Calu3 (cell line): Measurements from ENCODE around the gene RCC1. TPM values are rescaled to one million over a fixed set of nuclear protein-coding genes. Genes with fewer than 3 reads are reported as not detected.
"Not testable (repeated sequence)": the region's sequence is repeated elsewhere in the genome, so short reads cannot be mapped to it uniquely, and the experiment has no call there.

ENCODE experiments used
- BruUV-seq: library from RNA; stranded (reverse); fragments of 400-500 nt; replicated peaks from 2 replicates; lab custom pipeline; 2021; lab: Mats Ljungman, UMichigan
- CTCF ChIA-PET: fragments of 300-600 bp; sonication (Branson Sonifier 250); formaldehyde crosslinking; loops from one replicate; lab custom pipeline; 2022; ENCODE audit warnings: antibody characterized with exemption; lab: Charles Lee
- DNase-seq: peaks from one replicate; pipeline ENCODE4 v3.0.0; 2022
- H3K27ac Mint-ChIP-seq: one replicate; pipeline ENCODE4 v1.8.0; 2022; ENCODE audit warnings: mixed read lengths; ENCODE audit not compliant: unreplicated experiment
- H3K27me3 Mint-ChIP-seq: one replicate; pipeline ENCODE4 v1.8.0; 2022; ENCODE audit warnings: mixed read lengths; ENCODE audit not compliant: unreplicated experiment
- H3K36me3 Mint-ChIP-seq: one replicate; pipeline ENCODE4 v1.8.0; 2022; ENCODE audit warnings: mild to moderate bottlenecking, moderate library complexity, mixed read lengths; ENCODE audit not compliant: insufficient read depth, unreplicated experiment
- H3K4me1 Mint-ChIP-seq: one replicate; pipeline ENCODE4 v1.8.0; 2022; ENCODE audit warnings: mild to moderate bottlenecking, low read depth, mixed read lengths; ENCODE audit not compliant: unreplicated experiment
- H3K4me3 Mint-ChIP-seq: one replicate; pipeline ENCODE4 v1.8.0; 2022; ENCODE audit warnings: mild to moderate bottlenecking, low read depth, moderate library complexity, mixed read lengths; ENCODE audit not compliant: unreplicated experiment
- H3K9me3 Mint-ChIP-seq: one replicate; pipeline ENCODE4 v1.8.0; 2022; ENCODE audit warnings: low read depth, mixed read lengths; ENCODE audit not compliant: unreplicated experiment
- intact Hi-C: fragments of 100-400 bp; cut with micrococcal nuclease; formaldehyde crosslinking; loops from one replicate; pipeline ENCODE4 v1.10.0; 2022; ENCODE audit not compliant: unreplicated experiment
- total RNA-seq: library from RNA; stranded (reverse); gene quantifications from 2 replicates; pipeline ENCODE4 v1.2.3, GENCODE V29; 2022
- TF ChIP-seq, protein P1 (sequence below): fragments of 200-600 bp; IDR thresholded peaks from one replicate; pipeline ENCODE4 v1.8.0; 2022; ENCODE audit warnings: antibody characterized with exemption; ENCODE audit not compliant: unreplicated experiment

RCC1 gene
- total RNA-seq, 1 experiment from 2014 or later, result 95.9 TPM

- intact Hi-C loops, result no loop called here
- DNase-seq, result no peak
Measured at GRCh38 chr1:28540651-28541050, 34.8 kb downstream of the RCC1 start.

GRCh38 chr1:28541414-28542015 is 35.7 kb downstream of the RCC1 start:
- H3K4me1 Mint-ChIP-seq, H3K27me3 Mint-ChIP-seq, H3K4me3 Mint-ChIP-seq, H3K9me3 Mint-ChIP-seq, H3K27ac Mint-ChIP-seq, DNase-seq, CTCF ChIA-PET, BruUV-seq, intact Hi-C loops: not testable (repeated sequence)
- peaks cover 31% of the 10 kb centered on the region for H3K36me3 Mint-ChIP-seq

More at GRCh38 chr1:28540651-28541050, 34.8 kb downstream of the RCC1 start:
- TF ChIP-seq, protein P1, sequence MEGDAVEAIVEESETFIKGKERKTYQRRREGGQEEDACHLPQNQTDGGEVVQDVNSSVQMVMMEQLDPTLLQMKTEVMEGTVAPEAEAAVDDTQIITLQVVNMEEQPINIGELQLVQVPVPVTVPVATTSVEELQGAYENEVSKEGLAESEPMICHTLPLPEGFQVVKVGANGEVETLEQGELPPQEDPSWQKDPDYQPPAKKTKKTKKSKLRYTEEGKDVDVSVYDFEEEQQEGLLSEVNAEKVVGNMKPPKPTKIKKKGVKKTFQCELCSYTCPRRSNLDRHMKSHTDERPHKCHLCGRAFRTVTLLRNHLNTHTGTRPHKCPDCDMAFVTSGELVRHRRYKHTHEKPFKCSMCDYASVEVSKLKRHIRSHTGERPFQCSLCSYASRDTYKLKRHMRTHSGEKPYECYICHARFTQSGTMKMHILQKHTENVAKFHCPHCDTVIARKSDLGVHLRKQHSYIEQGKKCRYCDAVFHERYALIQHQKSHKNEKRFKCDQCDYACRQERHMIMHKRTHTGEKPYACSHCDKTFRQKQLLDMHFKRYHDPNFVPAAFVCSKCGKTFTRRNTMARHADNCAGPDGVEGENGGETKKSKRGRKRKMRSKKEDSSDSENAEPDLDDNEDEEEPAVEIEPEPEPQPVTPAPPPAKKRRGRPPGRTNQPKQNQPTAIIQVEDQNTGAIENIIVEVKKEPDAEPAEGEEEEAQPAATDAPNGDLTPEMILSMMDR, result no peak
- H3K36me3 Mint-ChIP-seq, result peaks cover 36% of the 10 kb centered on the region
- H3K4me1 Mint-ChIP-seq, result no peaks in the 10 kb centered on the region
- H3K4me3 Mint-ChIP-seq, result no peak overlapping the region
- no peaks in the 10 kb centered on the region for H3K27me3 Mint-ChIP-seq
- H3K27ac Mint-ChIP-seq, result no peak overlapping the region
- CTCF ChIA-PET, result no interaction called here
- BruUV-seq, result no TSS peak
- no peaks in the 10 kb centered on the region for H3K9me3 Mint-ChIP-seq

- H3K27me3 Mint-ChIP-seq, result no peaks in the 10 kb centered on the region
- intact Hi-C loops, result no loop called here
- no peak for DNase-seq
- TF ChIP-seq, protein P1, result no peak
- BruUV-seq, result no TSS peak
- no peak overlapping the region for H3K27ac Mint-ChIP-seq
- H3K4me3 Mint-ChIP-seq, result no peak overlapping the region
- CTCF ChIA-PET, result no interaction called here
- no peaks in the 10 kb centered on the region for H3K4me1 Mint-ChIP-seq
- peaks cover 6% of the 10 kb centered on the region for H3K36me3 Mint-ChIP-seq
- no peaks in the 10 kb centered on the region for H3K9me3 Mint-ChIP-seq
Measured at GRCh38 chr1:28545246-28545628, 39.4 kb downstream of the RCC1 start.

DNA sequence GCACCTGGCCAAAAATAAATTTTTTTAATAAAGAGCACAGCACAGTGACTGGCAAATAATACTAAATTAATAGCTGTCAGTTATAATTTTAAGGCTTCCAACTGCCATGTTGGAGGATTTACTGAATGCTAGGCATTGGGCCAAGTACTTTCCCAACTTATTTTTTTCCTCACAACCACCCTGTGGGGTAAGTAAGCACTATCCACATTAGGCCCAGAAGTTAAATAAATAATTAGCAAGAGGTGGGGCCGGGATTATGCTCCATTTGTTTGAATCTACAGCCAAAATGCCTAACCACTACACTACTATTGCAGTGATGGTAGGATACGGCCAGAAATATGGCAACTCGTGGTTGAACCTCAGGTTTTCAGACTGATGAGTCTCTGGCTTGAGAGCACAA is 42.5 kb downstream of the RCC1 start:
- intact Hi-C loops, result no loop called here
- CTCF ChIA-PET, result no interaction called here
- Mint-ChIP-seq H3K4me3 (no peak overlapping the region), H3K9me3 (no peaks in the 10 kb centered on the region), H3K4me1 (no peaks in the 10 kb centered on the region), H3K27ac (no peak overlapping the region), H3K36me3 (peaks cover 11% of the 10 kb centered on the region), H3K27me3 (no peaks in the 10 kb centered on the region)
- BruUV-seq, result no TSS peak
- TF ChIP-seq, protein P1, result no peak
- DNase-seq, result no peak

- H3K27ac Mint-ChIP-seq, result no peak overlapping the region
- TF ChIP-seq, protein P1, result no peak
- no peak for DNase-seq
- no peaks in the 10 kb centered on the region for H3K4me1 Mint-ChIP-seq
- intact Hi-C loops, result no loop called here
- H3K27me3 Mint-ChIP-seq, result no peaks in the 10 kb centered on the region
- CTCF ChIA-PET, result interaction anchor here (0.6 kb wide), 2 partner anchors 8 to 49 kb away, joined by 3 to 4 read pairs; no protein-coding TSS in a partner anchor
- peaks cover 33% of the 10 kb centered on the region for H3K36me3 Mint-ChIP-seq
- no peaks in the 10 kb centered on the region for H3K9me3 Mint-ChIP-seq
- no TSS peak for BruUV-seq
- no peak overlapping the region for H3K4me3 Mint-ChIP-seq
Measured at GRCh38 chr1:28551381-28551780, 45.5 kb downstream of the RCC1 start.
